Measurements from ENCODE around the gene RNASE8. TPM values are rescaled to one million over a fixed set of nuclear protein-coding genes. Genes with fewer than 3 reads are reported as not detected.

The RNASE8 gene
- total RNA-seq, 2 donors from 2014 or later, result not detected

DNA sequence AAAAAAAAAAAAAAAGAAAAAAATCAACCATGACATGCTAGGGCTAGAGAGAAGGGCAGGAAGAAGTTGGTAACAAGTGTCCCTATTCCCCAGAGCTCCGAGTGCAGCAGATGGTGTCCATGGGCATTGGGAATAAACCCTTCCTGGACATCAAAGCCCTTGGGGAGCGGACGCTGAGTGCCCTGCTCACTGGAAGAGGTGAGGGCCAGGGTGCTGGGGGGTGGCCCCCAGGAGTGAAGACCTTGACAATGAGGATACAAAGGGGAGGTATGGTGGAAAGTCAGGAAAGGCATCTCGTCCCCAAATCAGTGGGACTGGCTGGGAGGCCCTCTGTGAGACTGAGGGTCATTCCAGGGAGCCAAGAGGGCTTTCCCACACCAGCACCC is 29.3 kb downstream of the RNASE8 start:
- TF ChIP-seq, protein P1, sequence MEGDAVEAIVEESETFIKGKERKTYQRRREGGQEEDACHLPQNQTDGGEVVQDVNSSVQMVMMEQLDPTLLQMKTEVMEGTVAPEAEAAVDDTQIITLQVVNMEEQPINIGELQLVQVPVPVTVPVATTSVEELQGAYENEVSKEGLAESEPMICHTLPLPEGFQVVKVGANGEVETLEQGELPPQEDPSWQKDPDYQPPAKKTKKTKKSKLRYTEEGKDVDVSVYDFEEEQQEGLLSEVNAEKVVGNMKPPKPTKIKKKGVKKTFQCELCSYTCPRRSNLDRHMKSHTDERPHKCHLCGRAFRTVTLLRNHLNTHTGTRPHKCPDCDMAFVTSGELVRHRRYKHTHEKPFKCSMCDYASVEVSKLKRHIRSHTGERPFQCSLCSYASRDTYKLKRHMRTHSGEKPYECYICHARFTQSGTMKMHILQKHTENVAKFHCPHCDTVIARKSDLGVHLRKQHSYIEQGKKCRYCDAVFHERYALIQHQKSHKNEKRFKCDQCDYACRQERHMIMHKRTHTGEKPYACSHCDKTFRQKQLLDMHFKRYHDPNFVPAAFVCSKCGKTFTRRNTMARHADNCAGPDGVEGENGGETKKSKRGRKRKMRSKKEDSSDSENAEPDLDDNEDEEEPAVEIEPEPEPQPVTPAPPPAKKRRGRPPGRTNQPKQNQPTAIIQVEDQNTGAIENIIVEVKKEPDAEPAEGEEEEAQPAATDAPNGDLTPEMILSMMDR (IDR thresholded peaks at IDR 0.05), result no peak
- DNase-seq (ENCODE audit: low spot score), result no peak
- Histone ChIP-seq H3K9me3 (no peaks in the 10 kb centered on the region), H3K27me3 (no peaks in the 10 kb centered on the region), H3K27ac (peak overlapping the region in 1 of 2 donors; percentile 7), H3K4me3 (no peak overlapping the region), H3K36me3 (peaks cover 70% of the 10 kb centered on the region), H3K4me1 (peaks cover 0 to 13% of the 10 kb centered on the region in 2 donors)

- Histone ChIP-seq H3K9me3 (no peaks in the 10 kb centered on the region), H3K27ac (peak overlapping the region in 1 of 2 donors; percentile 7), H3K36me3 (peaks cover 69% of the 10 kb centered on the region), H3K27me3 (no peaks in the 10 kb centered on the region), H3K4me3 (no peak overlapping the region), H3K4me1 (peaks cover 0 to 18% of the 10 kb centered on the region in 2 donors)
- TF ChIP-seq, protein P1 (IDR thresholded peaks at IDR 0.05), result no peak
- DNase-seq (ENCODE audit: low spot score), result peak; percentile 69
Measured at GRCh38 chr14:21087294-21088091, 29.9 kb downstream of the RNASE8 start.

- DNase-seq (ENCODE audit: low spot score), result no peak
- H3K27me3 ChIP-seq, result no peaks in the 10 kb centered on the region
- no peak overlapping the region for H3K27ac ChIP-seq
- TF ChIP-seq, protein P1 (IDR thresholded peaks at IDR 0.05), result no peak
- peaks cover 63% of the 10 kb centered on the region for H3K36me3 ChIP-seq
- peaks cover 0 to 24% of the 10 kb centered on the region in 2 donors for H3K4me1 ChIP-seq
- no peak overlapping the region for H3K4me3 ChIP-seq
- no peaks in the 10 kb centered on the region for H3K9me3 ChIP-seq
Measured at GRCh38 chr14:21088687-21089086, 31.1 kb downstream of the RNASE8 start.

- no peaks in the 10 kb centered on the region for H3K9me3 ChIP-seq
- no peak overlapping the region for H3K27ac ChIP-seq
- no peak overlapping the region for H3K4me3 ChIP-seq
- TF ChIP-seq, protein P1 (IDR thresholded peaks at IDR 0.05), result no peak
- H3K27me3 ChIP-seq, result no peaks in the 10 kb centered on the region
- peaks cover 57% of the 10 kb centered on the region for H3K36me3 ChIP-seq
- DNase-seq (ENCODE audit: low spot score), result no peak
- peaks cover 0 to 30% of the 10 kb centered on the region in 2 donors for H3K4me1 ChIP-seq
Measured at GRCh38 chr14:21089271-21089670, 31.6 kb downstream of the RNASE8 start.

DNA sequence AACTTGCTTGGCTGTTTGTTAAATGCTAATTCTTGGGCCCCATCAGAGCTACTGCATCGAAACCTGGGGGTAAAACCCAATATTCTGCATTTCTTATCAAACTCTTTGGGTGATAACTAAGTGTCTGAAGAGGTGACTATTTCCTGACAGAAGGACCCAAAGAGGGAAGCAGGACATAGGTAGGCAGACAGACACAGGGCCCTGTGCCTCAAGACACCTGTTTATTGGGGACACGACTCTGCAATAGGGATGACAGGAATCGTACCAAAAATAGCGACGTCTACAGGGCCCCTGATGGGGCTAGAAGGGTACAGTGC is 32.2 kb downstream of the RNASE8 start:
- Histone ChIP-seq H3K9me3 (no peaks in the 10 kb centered on the region), H3K4me3 (no peak overlapping the region), H3K27ac (no peak overlapping the region), H3K4me1 (peaks cover 0 to 31% of the 10 kb centered on the region in 2 donors), H3K27me3 (no peaks in the 10 kb centered on the region), H3K36me3 (peaks cover 52% of the 10 kb centered on the region)
- TF ChIP-seq, protein P1 (IDR thresholded peaks at IDR 0.05), result no peak
- DNase-seq (ENCODE audit: low spot score), result no peak

All from right atrium auricular region (tissue), 2 donors.